Measurements from ENCODE around the gene NDUFA8.

NDUFA8 gene

GRCh38 chr9:122155796-122156195 is 3.8 kb downstream of the NDUFA8 start:
- no peak overlapping the region for H3K4me3 ChIP-seq (ENCODE audit: low read depth, low read length)
- no peak for TF ChIP-seq CTCF (IDR thresholded peaks at IDR 0.05; ENCODE audit: low read depth, low read length)

GRCh38 chr9:122151267-122151828 is 8.2 kb downstream of the NDUFA8 start:
- no peak overlapping the region for H3K4me3 ChIP-seq (ENCODE audit: low read depth, low read length)
- no peak for TF ChIP-seq CTCF (IDR thresholded peaks at IDR 0.05; ENCODE audit: low read depth, low read length)

GRCh38 chr9:122145592-122145863 is 14.1 kb downstream of the NDUFA8 start:
- H3K4me3 ChIP-seq (ENCODE audit: low read depth, low read length): no peak overlapping the region
- TF ChIP-seq CTCF (IDR thresholded peaks at IDR 0.05; ENCODE audit: low read depth, low read length): no peak

GRCh38 chr9:122144836-122145591 is 14.6 kb downstream of the NDUFA8 start:
- H3K4me3 ChIP-seq (ENCODE audit: low read depth, low read length): no peak overlapping the region
- TF ChIP-seq CTCF (IDR thresholded peaks at IDR 0.05; ENCODE audit: low read depth, low read length): peak; percentile 39; the same call in 1 of the 2 replicates

- TF ChIP-seq CTCF (IDR thresholded peaks at IDR 0.05; ENCODE audit: low read depth, low read length): no peak
- H3K4me3 ChIP-seq (ENCODE audit: low read depth, low read length): no peak overlapping the region
Measured at GRCh38 chr9:122143876-122144405, 15.6 kb downstream of the NDUFA8 start.

GRCh38 chr9:122143296-122143695 is 16.3 kb downstream of the NDUFA8 start:
- H3K4me3 ChIP-seq (ENCODE audit: low read depth, low read length): no peak overlapping the region
- no peak for TF ChIP-seq CTCF (IDR thresholded peaks at IDR 0.05; ENCODE audit: low read depth, low read length)

- TF ChIP-seq CTCF (IDR thresholded peaks at IDR 0.05; ENCODE audit: low read depth, low read length): no peak
- H3K4me3 ChIP-seq (ENCODE audit: low read depth, low read length): no peak overlapping the region
Measured at GRCh38 chr9:122141671-122142070, 17.9 kb downstream of the NDUFA8 start.

Data from WI38 (cell line).